HG02571 (cell line): Measurements from ENCODE around the gene ZNF576.
"Not testable (repeated sequence)": the region's sequence is repeated elsewhere in the genome, so short reads cannot be mapped to it uniquely, and the experiment has no call there.

Experiments
- ATAC-seq: cut with Tn5 transposase; IDR thresholded peaks from one replicate; pipeline ENCODE4 v1.9.1; 2021; ENCODE audit warnings: mild to moderate bottlenecking, moderate library complexity; ENCODE audit not compliant: unreplicated experiment

The ZNF576 gene

GRCh38 chr19:43599635-43600295, 3.4 kb downstream of the ZNF576 start:
- ATAC-seq: no peak

GRCh38 chr19:43600326-43600725, 3.9 kb downstream of the ZNF576 start:
- not testable (repeated sequence) for ATAC-seq

GRCh38 chr19:43605875-43606568, 9.6 kb downstream of the ZNF576 start:
- ATAC-seq: no peak

GRCh38 chr19:43606569-43607229, 10.3 kb downstream of the ZNF576 start:
- ATAC-seq: no peak

GRCh38 chr19:43607238-43608205, 11.1 kb downstream of the ZNF576 start:
- ATAC-seq: no peak

GRCh38 chr19:43609872-43610271, 13.5 kb downstream of the ZNF576 start:
- ATAC-seq: no peak

GRCh38 chr19:43610493-43610892, 14.1 kb downstream of the ZNF576 start:
- no peak for ATAC-seq

- ATAC-seq: no peak
Measured at GRCh38 chr19:43611788-43612187, 15.4 kb downstream of the ZNF576 start, which contains the start of gene SRRM5. TSS of gene SRRM5 (plus strand) at chr19:43612088. CDS start at chr19:43612122, 34 bp downstream.

- no peak for ATAC-seq
Measured at GRCh38 chr19:43612374-43612773, 16.0 kb downstream of the ZNF576 start.

- no peak for ATAC-seq
Measured at GRCh38 chr19:43616306-43616705, 19.9 kb downstream of the ZNF576 start.

GRCh38 chr19:43616954-43617353, 20.6 kb downstream of the ZNF576 start:
- no peak for ATAC-seq

GRCh38 chr19:43618921-43619261, 22.5 kb downstream of the ZNF576 start:
- peak; percentile 21 for ATAC-seq

- ATAC-seq: peak; percentile 74
Measured at GRCh38 chr19:43619262-43620060, 23.1 kb downstream of the ZNF576 start, which contains the start of gene ZNF428. TSS of gene ZNF428 (minus strand) at chr19:43619629. CDS start at chr19:43614304, 5,325 bp downstream.

GRCh38 chr19:43620061-43621001, 23.9 kb downstream of the ZNF576 start:
- ATAC-seq: no peak

- ATAC-seq: no peak
Measured at GRCh38 chr19:43622070-43622469, 25.7 kb downstream of the ZNF576 start.

GRCh38 chr19:43622956-43623355, 26.6 kb downstream of the ZNF576 start:
- ATAC-seq: no peak

- no peak for ATAC-seq
Measured at GRCh38 chr19:43623889-43624670, 27.7 kb downstream of the ZNF576 start.

GRCh38 chr19:43624933-43625332, 28.5 kb downstream of the ZNF576 start:
- ATAC-seq: no peak
